Astrocyte (in vitro differentiated cells and primary cell): ENCODE results near the gene PAOX. TPM values are rescaled to one million over a fixed set of nuclear protein-coding genes. Genes with fewer than 3 reads are reported as not detected.

Experiments
- DNase-seq: peaks from one replicate; pipeline ENCODE4 v3.0.0-alpha.2; 2010; ENCODE audit warnings: low read depth
- FAIRE-seq: peaks from 2 replicates; lab custom pipeline; 2011; peaks lifted over from hg19 to GRCh38; lab: Jason Lieb, UNC
- H2AFZ ChIP-seq: 2 replicates; pipeline ENCODE4 v1.6.0; 2012; ENCODE audit warnings: low read depth, low read length, inconsistent platforms
- H3K27ac ChIP-seq: 2 replicates; pipeline ENCODE4 v1.5.1; 2011; ENCODE audit warnings: low read depth, low read length, inconsistent platforms
- H3K27me3 ChIP-seq: 2 replicates; pipeline ENCODE4 v1.6.0; 2011; ENCODE audit warnings: low read length, inconsistent platforms; ENCODE audit not compliant: insufficient read depth
- H3K36me3 ChIP-seq: 2 replicates; pipeline ENCODE4 v1.5.1; 2011; ENCODE audit warnings: low read length, inconsistent platforms; ENCODE audit not compliant: insufficient read depth
- H3K4me1 ChIP-seq: 2 replicates; pipeline ENCODE4 v1.5.1; 2011; ENCODE audit warnings: low read length, inconsistent platforms; ENCODE audit not compliant: insufficient read depth
- H3K4me2 ChIP-seq: 2 replicates; pipeline ENCODE4 v1.6.0; 2012; ENCODE audit warnings: low read length, inconsistent platforms
- H3K4me3 ChIP-seq: 2 replicates; pipeline ENCODE4 v1.5.1; 2011; ENCODE audit warnings: low read depth, mild to moderate bottlenecking, low read length, inconsistent platforms; ENCODE audit not compliant: insufficient read depth
- H3K79me2 ChIP-seq: 2 replicates; pipeline ENCODE4 v1.6.0; 2012; ENCODE audit warnings: mild to moderate bottlenecking, low read length, inconsistent platforms; ENCODE audit not compliant: insufficient read depth
- H3K9ac ChIP-seq: 2 replicates; pipeline ENCODE4 v1.6.0; 2012; ENCODE audit warnings: mild to moderate bottlenecking, low read length, inconsistent platforms
- H3K9me3 ChIP-seq: 2 replicates; pipeline ENCODE4 v1.5.1; 2012; ENCODE audit warnings: low read depth, mild to moderate bottlenecking, low read length, inconsistent platforms; ENCODE audit not compliant: insufficient read depth
- H4K20me1 ChIP-seq: 2 replicates; pipeline ENCODE4 v1.6.0; 2012; ENCODE audit warnings: low read length, inconsistent platforms; ENCODE audit not compliant: insufficient read depth
- H3K27ac Mint-ChIP-seq: one replicate; pipeline ENCODE4 v1.8.0; 2021; ENCODE audit warnings: mild to moderate bottlenecking, mixed read lengths; ENCODE audit not compliant: unreplicated experiment
- H3K27me3 Mint-ChIP-seq: one replicate; pipeline ENCODE4 v1.8.0; 2021; ENCODE audit warnings: low read depth, mixed read lengths; ENCODE audit not compliant: unreplicated experiment
- H3K36me3 Mint-ChIP-seq: one replicate; pipeline ENCODE4 v1.8.0; 2021; ENCODE audit warnings: low read depth, mixed read lengths; ENCODE audit not compliant: unreplicated experiment
- H3K4me1 Mint-ChIP-seq: one replicate; pipeline ENCODE4 v1.8.0; 2021; ENCODE audit warnings: low read depth, mixed read lengths; ENCODE audit not compliant: unreplicated experiment
- H3K4me3 Mint-ChIP-seq: one replicate; pipeline ENCODE4 v1.8.0; 2021; ENCODE audit warnings: mild to moderate bottlenecking, moderate library complexity, mixed read lengths; ENCODE audit not compliant: unreplicated experiment
- H3K9me3 Mint-ChIP-seq: one replicate; pipeline ENCODE4 v1.8.0; 2021; ENCODE audit warnings: mild to moderate bottlenecking, mixed read lengths; ENCODE audit not compliant: unreplicated experiment
- CTCF ChIP-seq: IDR thresholded peaks from 2 replicates; pipeline ENCODE4 v1.5.1; 2011; ENCODE audit warnings: low read depth, mild to moderate bottlenecking, inconsistent platforms, low read length, moderate library complexity; ENCODE audit not compliant: insufficient read depth
- EZH2 ChIP-seq: IDR thresholded peaks from 2 replicates; pipeline ENCODE4 v1.6.1; 2012; ENCODE audit warnings: mild to moderate bottlenecking, low read length, inconsistent platforms; ENCODE audit not compliant: insufficient read depth
- total RNA-seq: library from RNA; stranded (reverse); gene quantifications from 2 replicates; pipeline ENCODE4 v1.2.1, GENCODE V29; 2021

The PAOX gene
- total RNA-seq, 1 donor from 2014 or later: 7.9 TPM

GRCh38 chr10:133350950-133351329 lies 28.1 kb upstream of the PAOX start:
- DNase-seq (no peak), FAIRE-seq (no peak)
- Histone ChIP-seq H3K4me1 (no peaks in the 10 kb centered on the region), H3K36me3 (no peaks in the 10 kb centered on the region), H3K27me3 (no peaks in the 10 kb centered on the region), H3K9me3 (no peaks in the 10 kb centered on the region), H4K20me1 (no peaks in the 10 kb centered on the region), H3K4me2 (no peak overlapping the region), H3K27ac (no peak overlapping the region), H3K79me2 (no peaks in the 10 kb centered on the region), H2AFZ (no peak overlapping the region), H3K4me3 (no peak overlapping the region), H3K9ac (no peak overlapping the region)
- no peak for TF ChIP-seq EZH2
- TF ChIP-seq CTCF: no peak
- Mint-ChIP-seq H3K4me1 (no peaks in the 10 kb centered on the region), H3K27ac (no peak overlapping the region), H3K36me3 (no peaks in the 10 kb centered on the region), H3K27me3 (no peaks in the 10 kb centered on the region), H3K4me3 (no peak overlapping the region), H3K9me3 (no peaks in the 10 kb centered on the region)

- Histone ChIP-seq H3K9ac (no peak overlapping the region), H3K79me2 (peaks cover 2% of the 10 kb centered on the region), H4K20me1 (peaks cover 6% of the 10 kb centered on the region), H3K4me1 (peaks cover 3% of the 10 kb centered on the region), H3K36me3 (no peaks in the 10 kb centered on the region), H3K27me3 (no peaks in the 10 kb centered on the region), H2AFZ (no peak overlapping the region), H3K4me3 (no peak overlapping the region), H3K9me3 (no peaks in the 10 kb centered on the region), H3K27ac (no peak overlapping the region), H3K4me2 (no peak overlapping the region)
- TF ChIP-seq CTCF (no peak), EZH2 (no peak)
- Mint-ChIP-seq H3K27me3 (no peaks in the 10 kb centered on the region), H3K27ac (no peak overlapping the region), H3K4me1 (no peaks in the 10 kb centered on the region), H3K9me3 (no peaks in the 10 kb centered on the region), H3K36me3 (no peaks in the 10 kb centered on the region), H3K4me3 (no peak overlapping the region)
- DNase-seq: no peak
- no peak for FAIRE-seq
Measured at GRCh38 chr10:133351408-133352318, 27.4 kb upstream of the PAOX start.
